ENCODE results near the gene GDPD5.

Gene GDPD5

GRCh38 chr11:75553889-75554257 is 28.1 kb upstream of the GDPD5 start:
- no peak overlapping the region for H3K27ac ChIP-seq (ENCODE audit: low read depth, low read length)
- no peaks in the 10 kb centered on the region for H3K9me3 ChIP-seq (ENCODE audit: insufficient read depth, low read length)
- no peaks in the 10 kb centered on the region for H3K79me2 ChIP-seq (ENCODE audit: insufficient read depth, low read length)
- H2AFZ ChIP-seq (ENCODE audit: low read depth, low read length, severe bottlenecking): no peak overlapping the region
- no peaks in the 10 kb centered on the region for H4K20me1 ChIP-seq (ENCODE audit: low read depth, low read length)
- no peaks in the 10 kb centered on the region for H3K27me3 ChIP-seq (ENCODE audit: low read length)
- H3K4me2 ChIP-seq (ENCODE audit: low read depth, low read length, poor library complexity, severe bottlenecking): no peak overlapping the region
- H3K36me3 ChIP-seq (ENCODE audit: low read length): no peaks in the 10 kb centered on the region
- TF ChIP-seq, protein P1, sequence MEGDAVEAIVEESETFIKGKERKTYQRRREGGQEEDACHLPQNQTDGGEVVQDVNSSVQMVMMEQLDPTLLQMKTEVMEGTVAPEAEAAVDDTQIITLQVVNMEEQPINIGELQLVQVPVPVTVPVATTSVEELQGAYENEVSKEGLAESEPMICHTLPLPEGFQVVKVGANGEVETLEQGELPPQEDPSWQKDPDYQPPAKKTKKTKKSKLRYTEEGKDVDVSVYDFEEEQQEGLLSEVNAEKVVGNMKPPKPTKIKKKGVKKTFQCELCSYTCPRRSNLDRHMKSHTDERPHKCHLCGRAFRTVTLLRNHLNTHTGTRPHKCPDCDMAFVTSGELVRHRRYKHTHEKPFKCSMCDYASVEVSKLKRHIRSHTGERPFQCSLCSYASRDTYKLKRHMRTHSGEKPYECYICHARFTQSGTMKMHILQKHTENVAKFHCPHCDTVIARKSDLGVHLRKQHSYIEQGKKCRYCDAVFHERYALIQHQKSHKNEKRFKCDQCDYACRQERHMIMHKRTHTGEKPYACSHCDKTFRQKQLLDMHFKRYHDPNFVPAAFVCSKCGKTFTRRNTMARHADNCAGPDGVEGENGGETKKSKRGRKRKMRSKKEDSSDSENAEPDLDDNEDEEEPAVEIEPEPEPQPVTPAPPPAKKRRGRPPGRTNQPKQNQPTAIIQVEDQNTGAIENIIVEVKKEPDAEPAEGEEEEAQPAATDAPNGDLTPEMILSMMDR (IDR thresholded peaks at IDR 0.05; ENCODE audit: insufficient read depth, low read length, poor library complexity, severe bottlenecking): no peak
- no peaks in the 10 kb centered on the region for H3F3A ChIP-seq (ENCODE audit: insufficient read depth)
- H3K9ac ChIP-seq (ENCODE audit: low read length): no peak overlapping the region
- H3K9me2 ChIP-seq (replicated peaks; ENCODE audit: insufficient read depth, low read length): no peaks in the 10 kb centered on the region
- no peak overlapping the region for H3K4me3 ChIP-seq (ENCODE audit: insufficient read depth, low read length, poor library complexity, severe bottlenecking)

GRCh38 chr11:75553182-75553581 is 27.4 kb upstream of the GDPD5 start:
- no peak for TF ChIP-seq EZH2phosphoT487 (conservative IDR thresholded peaks at IDR 0.05; ENCODE audit: low read length)
- TF ChIP-seq, protein P1 (IDR thresholded peaks at IDR 0.05; ENCODE audit: insufficient read depth, low read length, poor library complexity, severe bottlenecking): no peak
- H3K27ac ChIP-seq (ENCODE audit: low read depth, low read length): no peak overlapping the region
- H3K4me2 ChIP-seq (ENCODE audit: low read depth, low read length, poor library complexity, severe bottlenecking): no peak overlapping the region
- H3K36me3 ChIP-seq (ENCODE audit: low read length): no peaks in the 10 kb centered on the region
- H2AFZ ChIP-seq (ENCODE audit: low read depth, low read length, severe bottlenecking): no peak overlapping the region
- no peaks in the 10 kb centered on the region for H3F3A ChIP-seq (ENCODE audit: insufficient read depth)
- no peak overlapping the region for H3K4me3 ChIP-seq (ENCODE audit: insufficient read depth, low read length, poor library complexity, severe bottlenecking)
- no peaks in the 10 kb centered on the region for H3K27me3 ChIP-seq (ENCODE audit: low read length)
- H3K9me2 ChIP-seq (replicated peaks; ENCODE audit: insufficient read depth, low read length): no peaks in the 10 kb centered on the region
- no peaks in the 10 kb centered on the region for H3K9me3 ChIP-seq (ENCODE audit: insufficient read depth, low read length)
- H3K9ac ChIP-seq (ENCODE audit: low read length): no peak overlapping the region
- H4K20me1 ChIP-seq (ENCODE audit: low read depth, low read length): no peaks in the 10 kb centered on the region
- H3K79me2 ChIP-seq (ENCODE audit: insufficient read depth, low read length): no peaks in the 10 kb centered on the region

GRCh38 chr11:75549370-75549958 is 23.7 kb upstream of the GDPD5 start:
- no peak overlapping the region for H3K9ac ChIP-seq (ENCODE audit: low read length)
- TF ChIP-seq, protein P1 (IDR thresholded peaks at IDR 0.05; ENCODE audit: insufficient read depth, low read length, poor library complexity, severe bottlenecking): no peak
- no peak for TF ChIP-seq EZH2phosphoT487 (conservative IDR thresholded peaks at IDR 0.05; ENCODE audit: low read length)
- no peaks in the 10 kb centered on the region for H3K27me3 ChIP-seq (ENCODE audit: low read length)
- H3K9me2 ChIP-seq (replicated peaks; ENCODE audit: insufficient read depth, low read length): no peaks in the 10 kb centered on the region
- no peaks in the 10 kb centered on the region for H3K36me3 ChIP-seq (ENCODE audit: low read length)
- no peak overlapping the region for H3K27ac ChIP-seq (ENCODE audit: low read depth, low read length)
- H3K4me3 ChIP-seq (ENCODE audit: insufficient read depth, low read length, poor library complexity, severe bottlenecking): no peak overlapping the region
- no peaks in the 10 kb centered on the region for H3K79me2 ChIP-seq (ENCODE audit: insufficient read depth, low read length)
- H2AFZ ChIP-seq (ENCODE audit: low read depth, low read length, severe bottlenecking): no peak overlapping the region
- H4K20me1 ChIP-seq (ENCODE audit: low read depth, low read length): no peaks in the 10 kb centered on the region
- no peaks in the 10 kb centered on the region for H3K9me3 ChIP-seq (ENCODE audit: insufficient read depth, low read length)
- no peaks in the 10 kb centered on the region for H3F3A ChIP-seq (ENCODE audit: insufficient read depth)
- no peak overlapping the region for H3K4me2 ChIP-seq (ENCODE audit: low read depth, low read length, poor library complexity, severe bottlenecking)
